K562 (cell line): ENCODE data around the gene MTOR. TPM values are rescaled to one million over a fixed set of nuclear protein-coding genes. Genes with fewer than 3 reads are reported as not detected.

Experiments
- BCOR ChIP-seq: fragments of 450-650 bp; IDR thresholded peaks from 2 replicates; pipeline ENCODE4 v1.6.1; 2016
- DACH1 ChIP-seq: fragments of 450-650 bp; IDR thresholded peaks from 2 replicates; pipeline ENCODE4 v1.6.1; 2018; ENCODE audit not compliant: partially characterized antibody
- FOSL1 ChIP-seq: fragments of 200-800 bp; sonication (Bioruptor generic); conservative IDR thresholded peaks from 2 replicates; pipeline ENCODE4 v1.6.1; 2016; ENCODE audit warnings: missing genetic modification characterization, missing compliant biosample characterization
- IFI16 ChIP-seq: fragments of 250-450 bp; sonication (Bioruptor Pico); IDR thresholded peaks from 2 replicates; pipeline ENCODE4 v2.1.2; 2022; ENCODE audit warnings: mild to moderate bottlenecking, inconsistent platforms
- MCM5 ChIP-seq: fragments of 450-650 bp; IDR thresholded peaks from 2 replicates; pipeline ENCODE4 v1.6.1; 2016; ENCODE audit warnings: low read depth
- MTA2 ChIP-seq: fragments of 450-650 bp; IDR thresholded peaks from 2 replicates; pipeline ENCODE4 v1.6.1; 2016; ENCODE audit warnings: low read depth
- MYC ChIP-seq, 2 experiments: fragments of 250-450 bp in 1 of 2; sonication (Bioruptor Pico) in 1 of 2; IDR thresholded peaks; 2 replicates each; pipeline versions ENCODE4 v1.5.1 to v1.6.1; 2012 to 2021; ENCODE audit warnings: low read depth in 2 of 2, borderline replicate concordance in 1 of 2, improper control_type of control experiment in 1 of 2, low read length in 1 of 2, mild to moderate bottlenecking in 1 of 2, moderate library complexity in 1 of 2
- NFATC3 ChIP-seq: fragments of 450-650 bp; IDR thresholded peaks from 2 replicates; pipeline ENCODE4 v1.6.1; 2017; ENCODE audit warnings: mild to moderate bottlenecking
- POU5F1 ChIP-seq: fragments of 150-350 bp; IDR thresholded peaks from 2 replicates; pipeline ENCODE4 v1.6.1; 2014; ENCODE audit warnings: borderline replicate concordance, low read length, low read depth, mild to moderate bottlenecking; ENCODE audit not compliant: partially characterized antibody
- RFX1 ChIP-seq: fragments of 450-650 bp; IDR thresholded peaks from 2 replicates; pipeline ENCODE4 v1.6.1; 2016; ENCODE audit warnings: mild to moderate bottlenecking, moderate library complexity
- SIRT6 ChIP-seq: IDR thresholded peaks from one replicate; pipeline ENCODE4 v1.6.1; 2012; ENCODE audit warnings: low read depth, mild to moderate bottlenecking, control low read depth, inconsistent platforms, low read length, moderate library complexity
- SMARCA5 ChIP-seq: fragments of 450-650 bp; IDR thresholded peaks from 2 replicates; pipeline ENCODE4 v1.6.1; 2016
- TAL1 ChIP-seq: fragments of 450-650 bp; IDR thresholded peaks from 2 replicates; pipeline ENCODE4 v1.6.1; 2016; ENCODE audit warnings: mild to moderate bottlenecking
- WHSC1 ChIP-seq: IDR thresholded peaks from one replicate; pipeline ENCODE4 v1.6.1; 2012; ENCODE audit warnings: low read length, control low read depth, inconsistent platforms
- ZBTB17 ChIP-seq: fragments of 450-650 bp; formaldehyde crosslinking; IDR thresholded peaks from 2 replicates; pipeline ENCODE4 v1.4.0; 2020; ENCODE audit warnings: mild to moderate bottlenecking
- ZSCAN29 ChIP-seq: fragments of 450-650 bp; IDR thresholded peaks from 2 replicates; pipeline ENCODE4 v1.6.1; 2017
- polyA plus RNA-seq, 8 experiments: library from polyadenylated mRNA; depleted of rRNA in 4 of 8; stranded (reverse) in 5 of 8; unstranded in 3 of 8; fragments of >200 nt; fragmentation: Nextera tagmentation in 2 of 8; fragmentation: Illumina TruSeq in 1 of 8; extraction: Ambion mirVana in 2 of 8; extraction: Trizol in 1 of 8; gene quantifications; 2 replicates each; pipeline versions ENCODE4 v1.2.1 to v1.2.3, GENCODE V29; 2011 to 2014; ENCODE audit warnings: inconsistent platforms in 1 of 8, missing spikeins in 1 of 8
- total RNA-seq, 7 experiments: library from RNA; depleted of rRNA in 6 of 7; stranded (reverse); fragments of >200 nt in 6 of 7; fragmentation: Illumina TruSeq in 2 of 7; extraction: Trizol in 2 of 7; gene quantifications; 2 replicates each; pipeline versions ENCODE4 v1.2.1 to v1.2.3, GENCODE V29; 2011 to 2021; ENCODE audit warnings: low replicate concordance in 1 of 7
- TF ChIP-seq, protein P1 (sequence below): sonication (generic); formaldehyde crosslinking; IDR thresholded peaks from 2 replicates; pipeline ENCODE4 v1.8.1; 2023; ENCODE audit warnings: missing genetic modification reagents, mild to moderate bottlenecking, borderline replicate concordance
- TF ChIP-seq, protein P2 (sequence below): fragments of 450-650 bp; IDR thresholded peaks from 2 replicates; pipeline ENCODE4 v1.6.1; 2017; ENCODE audit warnings: antibody characterized with exemption
- TF ChIP-seq, protein P3 (sequence below): fragments of 450-650 bp; formaldehyde crosslinking; IDR thresholded peaks from 2 replicates; pipeline ENCODE4 v1.4.0; 2020; ENCODE audit warnings: mild to moderate bottlenecking, moderate library complexity
- TF ChIP-seq, protein P4 (sequence below), 2 experiments: fragments of 450-650 bp in 1 of 2; sonication (generic) in 1 of 2; formaldehyde crosslinking; conservative IDR thresholded peaks; 2 replicates each; pipeline versions ENCODE4 v1.4.0 to v1.8.1; 2020 to 2022; ENCODE audit warnings: mild to moderate bottlenecking in 1 of 2, missing genetic modification reagents in 1 of 2

The MTOR gene
- total and polyA plus RNA-seq, 9 of the 15 experiments (the other 6 are each of a cell fraction or from before 2014, with no cell fraction given) = 11.4 to 71.4 (median 52.2) TPM

DNA sequence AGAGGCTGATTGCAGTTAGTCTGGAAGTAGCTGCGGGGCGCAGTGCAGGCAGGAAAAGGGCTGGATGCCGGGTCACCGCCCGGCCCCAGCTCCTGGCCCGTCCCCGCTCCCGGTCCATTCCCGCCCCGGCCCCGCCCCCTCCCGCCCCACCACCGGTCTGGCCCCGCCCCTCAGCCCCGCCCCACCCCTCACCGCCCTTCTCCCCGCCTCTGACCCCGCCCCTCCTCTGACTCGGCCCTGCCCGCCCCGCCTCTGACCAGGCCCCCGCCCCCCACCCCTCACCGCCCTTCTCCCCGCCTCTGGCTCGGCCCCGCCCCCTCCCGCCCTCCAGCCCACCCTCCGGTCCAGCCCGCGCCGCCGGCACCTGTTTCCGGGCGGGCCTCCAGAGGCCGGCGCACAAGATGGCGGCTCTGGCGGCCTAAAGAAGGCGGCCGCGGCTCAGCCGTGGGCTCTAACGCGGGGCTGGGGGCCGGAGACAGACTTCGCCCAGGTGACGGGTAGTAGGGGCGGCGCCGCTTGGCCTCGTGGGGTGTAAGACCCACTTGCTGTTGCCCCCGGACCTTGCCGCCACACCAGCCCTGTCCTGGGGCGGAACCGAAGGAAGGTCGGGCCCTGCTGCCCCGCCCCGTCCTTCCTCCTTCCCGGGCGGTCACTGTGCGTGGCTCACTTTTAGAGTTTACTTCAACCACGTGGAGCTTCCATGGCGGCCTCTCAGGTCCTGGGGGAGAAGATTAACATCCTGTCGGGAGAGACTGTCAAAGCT, 10.7 kb upstream of the MTOR start, which contains the start of gene UBIAD1 (continued):
- TF ChIP-seq, protein P1, sequence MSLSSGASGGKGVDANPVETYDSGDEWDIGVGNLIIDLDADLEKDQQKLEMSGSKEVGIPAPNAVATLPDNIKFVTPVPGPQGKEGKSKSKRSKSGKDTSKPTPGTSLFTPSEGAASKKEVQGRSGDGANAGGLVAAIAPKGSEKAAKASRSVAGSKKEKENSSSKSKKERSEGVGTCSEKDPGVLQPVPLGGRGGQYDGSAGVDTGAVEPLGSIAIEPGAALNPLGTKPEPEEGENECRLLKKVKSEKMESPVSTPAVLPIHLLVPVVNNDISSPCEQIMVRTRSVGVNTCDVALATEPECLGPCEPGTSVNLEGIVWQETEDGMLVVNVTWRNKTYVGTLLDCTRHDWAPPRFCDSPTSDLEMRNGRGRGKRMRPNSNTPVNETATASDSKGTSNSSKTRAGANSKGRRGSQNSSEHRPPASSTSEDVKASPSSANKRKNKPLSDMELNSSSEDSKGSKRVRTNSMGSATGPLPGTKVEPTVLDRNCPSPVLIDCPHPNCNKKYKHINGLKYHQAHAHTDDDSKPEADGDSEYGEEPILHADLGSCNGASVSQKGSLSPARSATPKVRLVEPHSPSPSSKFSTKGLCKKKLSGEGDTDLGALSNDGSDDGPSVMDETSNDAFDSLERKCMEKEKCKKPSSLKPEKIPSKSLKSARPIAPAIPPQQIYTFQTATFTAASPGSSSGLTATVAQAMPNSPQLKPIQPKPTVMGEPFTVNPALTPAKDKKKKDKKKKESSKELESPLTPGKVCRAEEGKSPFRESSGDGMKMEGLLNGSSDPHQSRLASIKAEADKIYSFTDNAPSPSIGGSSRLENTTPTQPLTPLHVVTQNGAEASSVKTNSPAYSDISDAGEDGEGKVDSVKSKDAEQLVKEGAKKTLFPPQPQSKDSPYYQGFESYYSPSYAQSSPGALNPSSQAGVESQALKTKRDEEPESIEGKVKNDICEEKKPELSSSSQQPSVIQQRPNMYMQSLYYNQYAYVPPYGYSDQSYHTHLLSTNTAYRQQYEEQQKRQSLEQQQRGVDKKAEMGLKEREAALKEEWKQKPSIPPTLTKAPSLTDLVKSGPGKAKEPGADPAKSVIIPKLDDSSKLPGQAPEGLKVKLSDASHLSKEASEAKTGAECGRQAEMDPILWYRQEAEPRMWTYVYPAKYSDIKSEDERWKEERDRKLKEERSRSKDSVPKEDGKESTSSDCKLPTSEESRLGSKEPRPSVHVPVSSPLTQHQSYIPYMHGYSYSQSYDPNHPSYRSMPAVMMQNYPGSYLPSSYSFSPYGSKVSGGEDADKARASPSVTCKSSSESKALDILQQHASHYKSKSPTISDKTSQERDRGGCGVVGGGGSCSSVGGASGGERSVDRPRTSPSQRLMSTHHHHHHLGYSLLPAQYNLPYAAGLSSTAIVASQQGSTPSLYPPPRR (CRISPR knock-in tag) = no peak
- TF ChIP-seq ZBTB17 (CRISPR knock-in tag) (peak; percentile 36; the same call in 1 of the 2 replicates), SIRT6 (no peak), FOSL1 (peak; percentile 59), MYC (IDR thresholded peaks at IDR 0.05; ENCODE audit: low read depth, low read length) (peak; percentile 99), MYC (CRISPR knock-in tag; IDR thresholded peaks at IDR 0.05; ENCODE audit: borderline replicate concordance, low read depth) (peak; percentile 98), BCOR (peak; percentile 45; the same call in 1 of the 2 replicates), MTA2 (no peak), IFI16 (CRISPR knock-in tag) (no peak), POU5F1 (no peak), TAL1 (0 out of 2 replicates have a peak, but pooled peaks have one; percentile 10), RFX1 (no peak), MCM5 (no peak), NFATC3 (no peak), SMARCA5 (no peak), DACH1 (no peak), WHSC1 (no peak), ZSCAN29 (no peak)
- TF ChIP-seq, protein P2, sequence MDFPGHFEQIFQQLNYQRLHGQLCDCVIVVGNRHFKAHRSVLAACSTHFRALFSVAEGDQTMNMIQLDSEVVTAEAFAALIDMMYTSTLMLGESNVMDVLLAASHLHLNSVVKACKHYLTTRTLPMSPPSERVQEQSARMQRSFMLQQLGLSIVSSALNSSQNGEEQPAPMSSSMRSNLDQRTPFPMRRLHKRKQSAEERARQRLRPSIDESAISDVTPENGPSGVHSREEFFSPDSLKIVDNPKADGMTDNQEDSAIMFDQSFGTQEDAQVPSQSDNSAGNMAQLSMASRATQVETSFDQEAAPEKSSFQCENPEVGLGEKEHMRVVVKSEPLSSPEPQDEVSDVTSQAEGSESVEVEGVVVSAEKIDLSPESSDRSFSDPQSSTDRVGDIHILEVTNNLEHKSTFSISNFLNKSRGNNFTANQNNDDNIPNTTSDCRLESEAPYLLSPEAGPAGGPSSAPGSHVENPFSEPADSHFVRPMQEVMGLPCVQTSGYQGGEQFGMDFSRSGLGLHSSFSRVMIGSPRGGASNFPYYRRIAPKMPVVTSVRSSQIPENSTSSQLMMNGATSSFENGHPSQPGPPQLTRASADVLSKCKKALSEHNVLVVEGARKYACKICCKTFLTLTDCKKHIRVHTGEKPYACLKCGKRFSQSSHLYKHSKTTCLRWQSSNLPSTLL = no peak
- TF ChIP-seq, protein P3, sequence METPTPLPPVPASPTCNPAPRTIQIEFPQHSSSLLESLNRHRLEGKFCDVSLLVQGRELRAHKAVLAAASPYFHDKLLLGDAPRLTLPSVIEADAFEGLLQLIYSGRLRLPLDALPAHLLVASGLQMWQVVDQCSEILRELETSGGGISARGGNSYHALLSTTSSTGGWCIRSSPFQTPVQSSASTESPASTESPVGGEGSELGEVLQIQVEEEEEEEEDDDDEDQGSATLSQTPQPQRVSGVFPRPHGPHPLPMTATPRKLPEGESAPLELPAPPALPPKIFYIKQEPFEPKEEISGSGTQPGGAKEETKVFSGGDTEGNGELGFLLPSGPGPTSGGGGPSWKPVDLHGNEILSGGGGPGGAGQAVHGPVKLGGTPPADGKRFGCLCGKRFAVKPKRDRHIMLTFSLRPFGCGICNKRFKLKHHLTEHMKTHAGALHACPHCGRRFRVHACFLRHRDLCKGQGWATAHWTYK (CRISPR knock-in tag) = peak; percentile 90
- TF ChIP-seq, protein P4, sequence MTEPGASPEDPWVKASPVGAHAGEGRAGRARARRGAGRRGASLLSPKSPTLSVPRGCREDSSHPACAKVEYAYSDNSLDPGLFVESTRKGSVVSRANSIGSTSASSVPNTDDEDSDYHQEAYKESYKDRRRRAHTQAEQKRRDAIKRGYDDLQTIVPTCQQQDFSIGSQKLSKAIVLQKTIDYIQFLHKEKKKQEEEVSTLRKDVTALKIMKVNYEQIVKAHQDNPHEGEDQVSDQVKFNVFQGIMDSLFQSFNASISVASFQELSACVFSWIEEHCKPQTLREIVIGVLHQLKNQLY (CRISPR knock-in tag; conservative IDR thresholded peaks at IDR 0.05) = no peak
